ENCODE data around the gene EYS.

EYS gene

DNA sequence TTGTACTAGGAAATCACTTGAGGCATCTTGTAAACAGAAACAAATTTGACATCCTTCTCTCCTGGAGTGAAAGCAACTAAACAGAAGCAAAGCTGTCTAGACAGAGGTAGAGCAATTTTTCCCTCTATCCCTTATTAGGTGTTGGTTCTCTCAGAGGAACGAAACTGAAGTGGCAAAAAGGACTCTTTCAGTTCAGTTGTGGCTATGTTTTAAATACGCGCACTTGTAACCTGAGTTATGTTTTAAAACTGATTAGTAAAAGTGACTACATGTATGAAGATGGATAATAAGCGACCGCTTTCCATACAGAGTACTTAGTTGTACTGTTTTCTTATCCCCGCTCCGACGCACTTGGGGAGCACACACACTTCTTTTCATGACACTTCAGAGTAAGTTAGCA, 1520.4 kb downstream of the EYS start:
- Histone ChIP-seq H3K27me3 (replicated peaks; ENCODE audit: insufficient read depth, low read length) (no peaks in the 10 kb centered on the region), H3F3A (ENCODE audit: insufficient read depth, low read length) (no peaks in the 10 kb centered on the region), H3K4me3 (ENCODE audit: low read length) (no peak overlapping the region), H3K9ac (ENCODE audit: low read length) (no peak overlapping the region), H3K36me3 (replicated peaks; ENCODE audit: insufficient read depth, low read length) (no peaks in the 10 kb centered on the region), H3K4me2 (ENCODE audit: low read depth, low read length) (no peak overlapping the region), H2AFZ (ENCODE audit: low read length) (no peak overlapping the region), H3K4me1 (ENCODE audit: low read length) (no peaks in the 10 kb centered on the region), H4K20me1 (ENCODE audit: insufficient read depth, low read length) (no peaks in the 10 kb centered on the region), H3K9me3 (replicated peaks; ENCODE audit: insufficient read depth, low read length) (no peaks in the 10 kb centered on the region), H3K27ac (ENCODE audit: low read length) (no peak overlapping the region), H3K79me2 (ENCODE audit: low read length) (no peaks in the 10 kb centered on the region), H3K9me2 (replicated peaks; ENCODE audit: insufficient read depth, low read length) (no peaks in the 10 kb centered on the region)
- DNase-seq, result no peak
- TF ChIP-seq CTCF (IDR thresholded peaks at IDR 0.05; ENCODE audit: low read length) (no peak), EZH2phosphoT487 (IDR thresholded peaks at IDR 0.05; ENCODE audit: low read length) (no peak), EZH2 (optimal IDR thresholded peaks at IDR 0.05; ENCODE audit: low read depth, low read length) (no peak)

GRCh38 chr6:64185621-64186020, 1521.4 kb downstream of the EYS start:
- Histone ChIP-seq H3F3A (ENCODE audit: insufficient read depth, low read length) (no peaks in the 10 kb centered on the region), H3K27ac (ENCODE audit: low read length) (no peak overlapping the region), H4K20me1 (ENCODE audit: insufficient read depth, low read length) (no peaks in the 10 kb centered on the region), H2AFZ (ENCODE audit: low read length) (no peak overlapping the region), H3K4me3 (ENCODE audit: low read length) (no peak overlapping the region), H3K4me1 (ENCODE audit: low read length) (no peaks in the 10 kb centered on the region), H3K9ac (ENCODE audit: low read length) (no peak overlapping the region), H3K79me2 (ENCODE audit: low read length) (no peaks in the 10 kb centered on the region), H3K36me3 (replicated peaks; ENCODE audit: insufficient read depth, low read length) (no peaks in the 10 kb centered on the region), H3K9me2 (replicated peaks; ENCODE audit: insufficient read depth, low read length) (no peaks in the 10 kb centered on the region), H3K9me3 (replicated peaks; ENCODE audit: insufficient read depth, low read length) (no peaks in the 10 kb centered on the region), H3K27me3 (replicated peaks; ENCODE audit: insufficient read depth, low read length) (no peaks in the 10 kb centered on the region), H3K4me2 (ENCODE audit: low read depth, low read length) (no peak overlapping the region)
- TF ChIP-seq EZH2 (optimal IDR thresholded peaks at IDR 0.05; ENCODE audit: low read depth, low read length) (no peak), EZH2phosphoT487 (IDR thresholded peaks at IDR 0.05; ENCODE audit: low read length) (no peak), CTCF (IDR thresholded peaks at IDR 0.05; ENCODE audit: low read length) (no peak)
- no peak for DNase-seq

DNA sequence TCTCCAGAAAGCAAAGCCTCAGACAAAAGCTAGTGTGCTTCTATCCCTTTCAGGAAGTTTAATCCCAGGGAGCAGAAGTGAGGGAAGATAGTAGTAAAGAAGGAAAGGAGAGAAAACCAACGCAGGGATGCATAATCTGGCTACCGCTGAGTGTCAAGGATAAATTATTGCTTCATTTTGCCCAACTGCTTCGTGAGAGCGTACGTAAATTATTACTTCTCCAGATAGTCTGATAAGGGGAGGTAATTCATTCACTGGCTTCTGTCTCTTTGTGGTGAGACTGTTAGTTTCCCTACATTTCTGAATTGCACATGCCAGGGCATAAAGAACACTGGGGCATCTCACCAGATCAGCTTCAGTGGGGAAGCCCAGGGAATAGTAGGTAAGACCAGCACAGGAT, 1531.7 kb downstream of the EYS start:
- Histone ChIP-seq H3K9me2 (replicated peaks; ENCODE audit: insufficient read depth, low read length) (no peaks in the 10 kb centered on the region), H2AFZ (ENCODE audit: low read length) (no peak overlapping the region), H3F3A (ENCODE audit: insufficient read depth, low read length) (no peaks in the 10 kb centered on the region), H3K9ac (ENCODE audit: low read length) (no peak overlapping the region), H3K9me3 (replicated peaks; ENCODE audit: insufficient read depth, low read length) (no peaks in the 10 kb centered on the region), H3K27ac (ENCODE audit: low read length) (no peak overlapping the region), H3K4me2 (ENCODE audit: low read depth, low read length) (no peak overlapping the region), H3K36me3 (replicated peaks; ENCODE audit: insufficient read depth, low read length) (no peaks in the 10 kb centered on the region), H3K4me1 (ENCODE audit: low read length) (no peaks in the 10 kb centered on the region), H3K79me2 (ENCODE audit: low read length) (no peaks in the 10 kb centered on the region), H3K27me3 (replicated peaks; ENCODE audit: insufficient read depth, low read length) (no peaks in the 10 kb centered on the region), H3K4me3 (ENCODE audit: low read length) (no peak overlapping the region), H4K20me1 (ENCODE audit: insufficient read depth, low read length) (no peaks in the 10 kb centered on the region)
- DNase-seq, result no peak
- no peak for TF ChIP-seq CTCF (IDR thresholded peaks at IDR 0.05; ENCODE audit: low read length)
- no peak for TF ChIP-seq EZH2phosphoT487 (IDR thresholded peaks at IDR 0.05; ENCODE audit: low read length)
- no peak for TF ChIP-seq EZH2 (optimal IDR thresholded peaks at IDR 0.05; ENCODE audit: low read depth, low read length)

Data from MM.1S (cell line).